Neural progenitor cell (in vitro differentiated cells): ENCODE data around the gene MAPKAPK3. TPM values are rescaled to one million over a fixed set of nuclear protein-coding genes. Genes with fewer than 3 reads are reported as not detected.

Source experiments
- DNase-seq: peaks from one replicate; pipeline ENCODE4 v3.0.0-alpha.2; 2016; ENCODE audit warnings: low spot score
- H2AFZ ChIP-seq: fragments of 200-600 bp; sonication (generic); replicated peaks from 2 replicates; pipeline ENCODE4 v1.6.1; 2016; ENCODE audit warnings: antibody characterized with exemption
- H3F3A ChIP-seq: fragments of 200-600 bp; sonication (generic); 2 replicates; pipeline ENCODE4 v1.6.1; 2016; ENCODE audit warnings: antibody characterized with exemption, low read depth
- H3K27ac ChIP-seq: fragments of 200-600 bp; sonication (generic); 2 replicates; pipeline ENCODE4 v1.5.1; 2016; ENCODE audit warnings: mild to moderate bottlenecking
- H3K27me3 ChIP-seq: fragments of 200-600 bp; sonication (generic); 2 replicates; pipeline ENCODE4 v1.6.1; 2016; ENCODE audit warnings: mild to moderate bottlenecking, moderate library complexity
- H3K36me3 ChIP-seq: fragments of 200-600 bp; sonication (generic); 2 replicates; pipeline ENCODE4 v1.5.1; 2016
- H3K4me1 ChIP-seq: fragments of 200-600 bp; sonication (generic); 2 replicates; pipeline ENCODE4 v1.6.1; 2016; ENCODE audit warnings: mixed run types
- H3K4me2 ChIP-seq: fragments of 200-600 bp; sonication (generic); 2 replicates; pipeline ENCODE4 v1.6.1; 2016
- H3K4me3 ChIP-seq: fragments of 200-600 bp; sonication (generic); 2 replicates; pipeline ENCODE4 v1.5.1; 2016
- H3K79me2 ChIP-seq: fragments of 200-600 bp; sonication (generic); 2 replicates; pipeline ENCODE4 v1.6.1; 2016; ENCODE audit warnings: low read depth
- H3K9ac ChIP-seq: fragments of 200-600 bp; sonication (generic); 2 replicates; pipeline ENCODE4 v1.6.1; 2016
- H3K9me3 ChIP-seq: fragments of 200-600 bp; sonication (generic); 2 replicates; pipeline ENCODE4 v1.5.1; 2016; ENCODE audit warnings: low read depth
- H4K20me1 ChIP-seq: fragments of 200-600 bp; sonication (generic); 2 replicates; pipeline ENCODE4 v1.6.1; 2016; ENCODE audit warnings: low read depth
- H3K27ac Mint-ChIP-seq: 3 replicates; pipeline ENCODE4 v1.8.0; 2021; ENCODE audit warnings: mixed read lengths
- H3K27me3 Mint-ChIP-seq: 2 replicates; pipeline ENCODE4 v1.8.0; 2022; ENCODE audit warnings: low read depth, mild to moderate bottlenecking, inconsistent platforms, moderate library complexity, mixed read lengths; ENCODE audit not compliant: insufficient read depth
- H3K36me3 Mint-ChIP-seq: 3 replicates; pipeline ENCODE4 v1.8.0; 2021; ENCODE audit warnings: mixed read lengths
- H3K4me1 Mint-ChIP-seq: 3 replicates; pipeline ENCODE4 v1.8.0; 2021; ENCODE audit warnings: mixed read lengths
- H3K4me3 Mint-ChIP-seq: 3 replicates; pipeline ENCODE4 v1.8.0; 2021; ENCODE audit warnings: mild to moderate bottlenecking, moderate library complexity, mixed read lengths
- H3K9me3 Mint-ChIP-seq: 3 replicates; pipeline ENCODE4 v1.8.0; 2020; ENCODE audit warnings: mixed read lengths
- CTCF ChIP-seq: fragments of 200-600 bp; sonication (generic); IDR thresholded peaks from 2 replicates; pipeline ENCODE4 v1.5.1; 2017; ENCODE audit warnings: antibody characterized with exemption, mild to moderate bottlenecking
- EZH2 ChIP-seq: fragments of 200-600 bp; sonication (generic); IDR thresholded peaks from 2 replicates; pipeline ENCODE4 v1.6.1; 2017; ENCODE audit warnings: antibody characterized with exemption, mild to moderate bottlenecking, moderate library complexity
- EZH2phosphoT487 ChIP-seq: fragments of 200-600 bp; sonication (generic); IDR thresholded peaks from 2 replicates; pipeline ENCODE4 v1.6.1; 2017; ENCODE audit warnings: antibody characterized with exemption
- total RNA-seq: library from RNA; depleted of rRNA; stranded (reverse); fragments of >200 nt; gene quantifications from 2 replicates; pipeline ENCODE4 v1.2.3, GENCODE V29; 2015; ENCODE audit warnings: low replicate concordance

The MAPKAPK3 gene
- total RNA-seq, 1 donor from 2014 or later = 47.7 TPM

- H3K9me3 ChIP-seq = no peaks in the 10 kb centered on the region
- Mint-ChIP-seq H3K4me1 (no peaks in the 10 kb centered on the region), H3K36me3 (peaks cover 3% of the 10 kb centered on the region), H3K9me3 (no peaks in the 10 kb centered on the region), H3K27me3 (no peaks in the 10 kb centered on the region), H3K4me3 (no peak overlapping the region), H3K27ac (no peak overlapping the region)
- H3K36me3 ChIP-seq = no peaks in the 10 kb centered on the region
- H3K27me3 ChIP-seq = no peaks in the 10 kb centered on the region
- no peaks in the 10 kb centered on the region for H3K79me2 ChIP-seq
- H4K20me1 ChIP-seq = no peaks in the 10 kb centered on the region
- no peak overlapping the region for H3K4me3 ChIP-seq
- H3K4me1 ChIP-seq = no peaks in the 10 kb centered on the region
- H3K27ac ChIP-seq = no peak overlapping the region
- H3K4me2 ChIP-seq = no peak overlapping the region
- TF ChIP-seq EZH2phosphoT487 = no peak
- no peak for TF ChIP-seq CTCF
- H2AFZ ChIP-seq = no peak overlapping the region
- no peak overlapping the region for H3K9ac ChIP-seq
- DNase-seq = no peak
- H3F3A ChIP-seq = no peaks in the 10 kb centered on the region
Measured at GRCh38 chr3:50581459-50581842, 35.5 kb upstream of the MAPKAPK3 start.

GRCh38 chr3:50582083-50582482, 34.9 kb upstream of the MAPKAPK3 start:
- no peak overlapping the region for H3K4me2 ChIP-seq
- no peak overlapping the region for H3K27ac ChIP-seq
- Mint-ChIP-seq H3K27ac (no peak overlapping the region), H3K27me3 (no peaks in the 10 kb centered on the region), H3K36me3 (peaks cover 3% of the 10 kb centered on the region), H3K9me3 (no peaks in the 10 kb centered on the region), H3K4me1 (no peaks in the 10 kb centered on the region), H3K4me3 (no peak overlapping the region)
- H3K79me2 ChIP-seq = no peaks in the 10 kb centered on the region
- DNase-seq = no peak
- H3F3A ChIP-seq = no peaks in the 10 kb centered on the region
- no peak overlapping the region for H3K4me3 ChIP-seq
- no peaks in the 10 kb centered on the region for H3K4me1 ChIP-seq
- H3K27me3 ChIP-seq = no peaks in the 10 kb centered on the region
- no peaks in the 10 kb centered on the region for H3K9me3 ChIP-seq
- no peaks in the 10 kb centered on the region for H4K20me1 ChIP-seq
- H3K9ac ChIP-seq = no peak overlapping the region
- no peaks in the 10 kb centered on the region for H3K36me3 ChIP-seq
- TF ChIP-seq CTCF (no peak), EZH2phosphoT487 (no peak), EZH2 (no peak)
- H2AFZ ChIP-seq = no peak overlapping the region

GRCh38 chr3:50583897-50584296, 33.1 kb upstream of the MAPKAPK3 start:
- Mint-ChIP-seq H3K27me3 (peaks cover 4% of the 10 kb centered on the region), H3K9me3 (no peaks in the 10 kb centered on the region), H3K4me1 (no peaks in the 10 kb centered on the region), H3K4me3 (no peak overlapping the region), H3K27ac (peak overlapping the region; percentile 36), H3K36me3 (peaks cover 3% of the 10 kb centered on the region)
- Histone ChIP-seq H3K4me3 (no peak overlapping the region), H3K9ac (no peak overlapping the region), H3K36me3 (no peaks in the 10 kb centered on the region), H3K4me2 (no peak overlapping the region), H3K4me1 (no peaks in the 10 kb centered on the region), H3K27ac (no peak overlapping the region), H2AFZ (no peak overlapping the region), H3F3A (no peaks in the 10 kb centered on the region), H3K27me3 (no peaks in the 10 kb centered on the region), H4K20me1 (no peaks in the 10 kb centered on the region), H3K9me3 (no peaks in the 10 kb centered on the region), H3K79me2 (no peaks in the 10 kb centered on the region)
- no peak for DNase-seq
- TF ChIP-seq EZH2 (no peak), CTCF (no peak), EZH2phosphoT487 (no peak)

DNA sequence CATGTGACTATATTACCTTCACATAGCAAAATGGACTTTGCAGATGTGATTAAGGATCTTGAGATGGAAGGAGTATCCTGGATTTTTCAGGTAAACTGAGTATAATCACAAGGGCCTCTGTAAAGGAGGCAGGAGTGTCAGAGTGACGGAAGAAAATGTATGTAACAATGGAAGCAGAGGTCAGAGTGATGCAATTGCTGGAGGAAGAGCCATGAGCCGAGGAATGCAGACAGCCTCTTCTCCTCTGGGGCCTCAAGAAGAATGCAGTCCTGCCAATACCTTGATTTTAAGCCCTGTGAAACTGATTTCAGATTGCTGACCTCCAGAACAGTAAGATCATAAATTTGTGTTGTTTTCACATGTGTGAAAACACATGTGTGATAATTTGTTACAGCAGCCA, 32.6 kb upstream of the MAPKAPK3 start:
- Mint-ChIP-seq H3K36me3 (no peaks in the 10 kb centered on the region), H3K4me3 (no peak overlapping the region), H3K27me3 (peaks cover 4% of the 10 kb centered on the region), H3K27ac (peak overlapping the region; percentile 36), H3K9me3 (no peaks in the 10 kb centered on the region), H3K4me1 (no peaks in the 10 kb centered on the region)
- Histone ChIP-seq H3K4me2 (no peak overlapping the region), H3K9ac (no peak overlapping the region), H3K27me3 (no peaks in the 10 kb centered on the region), H3F3A (no peaks in the 10 kb centered on the region), H2AFZ (no peak overlapping the region), H3K9me3 (no peaks in the 10 kb centered on the region), H3K4me3 (no peak overlapping the region), H4K20me1 (no peaks in the 10 kb centered on the region), H3K27ac (no peak overlapping the region), H3K4me1 (no peaks in the 10 kb centered on the region), H3K36me3 (no peaks in the 10 kb centered on the region), H3K79me2 (no peaks in the 10 kb centered on the region)
- TF ChIP-seq EZH2phosphoT487 = no peak
- TF ChIP-seq EZH2 = no peak
- TF ChIP-seq CTCF = no peak
- no peak for DNase-seq
